Measurements from ENCODE around the gene OLAH.

Gene OLAH

GRCh38 chr10:15092855-15093408 lies 49.2 kb downstream of the OLAH start:
- FAIRE-seq, result no peak
- TF ChIP-seq POU2F2 (IDR thresholded peaks at IDR 0.05; ENCODE audit: low read depth, low read length) (no peak), PAX5 (IDR thresholded peaks at IDR 0.05; ENCODE audit: insufficient read depth, low read length, severe bottlenecking) (no peak), SPI1 (IDR thresholded peaks at IDR 0.05; ENCODE audit: low read depth, low read length) (no peak), TAF1 (IDR thresholded peaks at IDR 0.05; ENCODE audit: low read depth, low read length) (no peak), POLR2A (IDR thresholded peaks at IDR 0.05; ENCODE audit: low read depth, low read length) (no peak), POLR2AphosphoS5 (IDR thresholded peaks at IDR 0.05; ENCODE audit: low read depth, low read length) (no peak)
- DNase-seq (ENCODE audit: insufficient read length, low spot score), result no peak

GRCh38 chr10:15096661-15097010 lies 52.9 kb downstream of the OLAH start:
- DNase-seq (ENCODE audit: insufficient read length, low spot score) (no peak), FAIRE-seq (no peak)
- no peak for TF ChIP-seq POLR2A (IDR thresholded peaks at IDR 0.05; ENCODE audit: low read depth, low read length)
- no peak for TF ChIP-seq TAF1 (IDR thresholded peaks at IDR 0.05; ENCODE audit: low read depth, low read length)
- no peak for TF ChIP-seq SPI1 (IDR thresholded peaks at IDR 0.05; ENCODE audit: low read depth, low read length)
- TF ChIP-seq POU2F2 (IDR thresholded peaks at IDR 0.05; ENCODE audit: low read depth, low read length), result no peak
- TF ChIP-seq POLR2AphosphoS5 (IDR thresholded peaks at IDR 0.05; ENCODE audit: low read depth, low read length), result no peak
- TF ChIP-seq PAX5 (IDR thresholded peaks at IDR 0.05; ENCODE audit: insufficient read depth, low read length, severe bottlenecking), result no peak

GRCh38 chr10:15097011-15097812 lies 53.5 kb downstream of the OLAH start, which contains the start of gene RPP38:
TSS of gene RPP38 (plus strand) at chr10:15097355. CDS start at chr10:15103315, 5,960 bp downstream.
- TF ChIP-seq POLR2AphosphoS5 (IDR thresholded peaks at IDR 0.05; ENCODE audit: low read depth, low read length) (peak; percentile 92), TAF1 (IDR thresholded peaks at IDR 0.05; ENCODE audit: low read depth, low read length) (peak; percentile 68), POLR2A (IDR thresholded peaks at IDR 0.05; ENCODE audit: low read depth, low read length) (peak; percentile 84), SPI1 (IDR thresholded peaks at IDR 0.05; ENCODE audit: low read depth, low read length) (peak; percentile 71), PAX5 (IDR thresholded peaks at IDR 0.05; ENCODE audit: insufficient read depth, low read length, severe bottlenecking) (no peak), POU2F2 (IDR thresholded peaks at IDR 0.05; ENCODE audit: low read depth, low read length) (peak; percentile 72)
- peak; percentile 96 for DNase-seq (ENCODE audit: insufficient read length, low spot score)
- peak; percentile 98 for FAIRE-seq

- TF ChIP-seq POLR2A (IDR thresholded peaks at IDR 0.05; ENCODE audit: low read depth, low read length) (no peak), TAF1 (IDR thresholded peaks at IDR 0.05; ENCODE audit: low read depth, low read length) (no peak), POU2F2 (IDR thresholded peaks at IDR 0.05; ENCODE audit: low read depth, low read length) (no peak), POLR2AphosphoS5 (IDR thresholded peaks at IDR 0.05; ENCODE audit: low read depth, low read length) (no peak), SPI1 (IDR thresholded peaks at IDR 0.05; ENCODE audit: low read depth, low read length) (no peak), PAX5 (IDR thresholded peaks at IDR 0.05; ENCODE audit: insufficient read depth, low read length, severe bottlenecking) (no peak)
- DNase-seq (ENCODE audit: insufficient read length, low spot score) (no peak), FAIRE-seq (no peak)
Observed at GRCh38 chr10:15099886-15100285, 56.1 kb downstream of the OLAH start.

GRCh38 chr10:15103513-15103912 lies 59.8 kb downstream of the OLAH start:
- DNase-seq (ENCODE audit: insufficient read length, low spot score) (no peak), FAIRE-seq (no peak)
- TF ChIP-seq POLR2AphosphoS5 (IDR thresholded peaks at IDR 0.05; ENCODE audit: low read depth, low read length) (no peak), PAX5 (IDR thresholded peaks at IDR 0.05; ENCODE audit: insufficient read depth, low read length, severe bottlenecking) (no peak), POU2F2 (IDR thresholded peaks at IDR 0.05; ENCODE audit: low read depth, low read length) (no peak)

- FAIRE-seq (peak; percentile 40), DNase-seq (ENCODE audit: insufficient read length, low spot score) (peak; percentile 39)
- TF ChIP-seq POU2F2 (IDR thresholded peaks at IDR 0.05; ENCODE audit: low read depth, low read length) (no peak), POLR2A (IDR thresholded peaks at IDR 0.05; ENCODE audit: low read depth, low read length) (0 out of 2 replicates have a peak, but pooled peaks have one; percentile 3)
Observed at GRCh38 chr10:15106352-15107013, 62.7 kb downstream of the OLAH start.

GRCh38 chr10:15112657-15113056 lies 68.9 kb downstream of the OLAH start:
- TF ChIP-seq POLR2AphosphoS5 (IDR thresholded peaks at IDR 0.05; ENCODE audit: low read depth, low read length) (no peak), POU2F2 (IDR thresholded peaks at IDR 0.05; ENCODE audit: low read depth, low read length) (no peak), SPI1 (IDR thresholded peaks at IDR 0.05; ENCODE audit: low read depth, low read length) (no peak), POLR2A (IDR thresholded peaks at IDR 0.05; ENCODE audit: low read depth, low read length) (no peak), TAF1 (IDR thresholded peaks at IDR 0.05; ENCODE audit: low read depth, low read length) (no peak), PAX5 (IDR thresholded peaks at IDR 0.05; ENCODE audit: insufficient read depth, low read length, severe bottlenecking) (no peak)
- FAIRE-seq, result no peak
- DNase-seq (ENCODE audit: insufficient read length, low spot score), result no peak

- DNase-seq (ENCODE audit: insufficient read length, low spot score), result no peak
- FAIRE-seq, result no peak
- TF ChIP-seq SPI1 (IDR thresholded peaks at IDR 0.05; ENCODE audit: low read depth, low read length) (no peak), POLR2AphosphoS5 (IDR thresholded peaks at IDR 0.05; ENCODE audit: low read depth, low read length) (no peak), POU2F2 (IDR thresholded peaks at IDR 0.05; ENCODE audit: low read depth, low read length) (no peak), TAF1 (IDR thresholded peaks at IDR 0.05; ENCODE audit: low read depth, low read length) (no peak)
Observed at GRCh38 chr10:15113766-15114165, 70.0 kb downstream of the OLAH start.

GRCh38 chr10:15116225-15116624 lies 72.5 kb downstream of the OLAH start:
- TF ChIP-seq POLR2AphosphoS5 (IDR thresholded peaks at IDR 0.05; ENCODE audit: low read depth, low read length) (no peak), PAX5 (IDR thresholded peaks at IDR 0.05; ENCODE audit: insufficient read depth, low read length, severe bottlenecking) (no peak)
- FAIRE-seq, result no peak
- no peak for DNase-seq (ENCODE audit: insufficient read length, low spot score)

- no peak for DNase-seq (ENCODE audit: insufficient read length, low spot score)
Observed at GRCh38 chr10:15118615-15119014, 74.9 kb downstream of the OLAH start.

More at GRCh38 chr10:15118615-15119014, 74.9 kb downstream of the OLAH start:
- no peak for FAIRE-seq
- no peak for TF ChIP-seq POU2F2 (IDR thresholded peaks at IDR 0.05; ENCODE audit: low read depth, low read length)
- TF ChIP-seq TAF1 (IDR thresholded peaks at IDR 0.05; ENCODE audit: low read depth, low read length), result no peak
- TF ChIP-seq SPI1 (IDR thresholded peaks at IDR 0.05; ENCODE audit: low read depth, low read length), result 0 out of 2 replicates have a peak, but pooled peaks have one; percentile 27
- TF ChIP-seq POLR2AphosphoS5 (IDR thresholded peaks at IDR 0.05; ENCODE audit: low read depth, low read length), result no peak
